GM18861 (cell line): ENCODE results near the gene KLHDC8B.
"Not testable (repeated sequence)": the region's sequence is repeated elsewhere in the genome, so short reads cannot be mapped to it uniquely, and the experiment has no call there.

ENCODE experiments used
- ATAC-seq: cut with Tn5 transposase; IDR thresholded peaks from one replicate; pipeline ENCODE4 v1.9.1; 2021; ENCODE audit not compliant: unreplicated experiment

The KLHDC8B gene

GRCh38 chr3:49181351-49181750, 10.0 kb downstream of the KLHDC8B start:
- ATAC-seq, result no peak

GRCh38 chr3:49182682-49183081, 11.3 kb downstream of the KLHDC8B start:
- no peak for ATAC-seq

- no peak for ATAC-seq
These were observed 12.5 kb downstream of the KLHDC8B start for GRCh38 chr3:49183873-49184272.

GRCh38 chr3:49191741-49192140, 20.3 kb downstream of the KLHDC8B start:
- ATAC-seq, result no peak

GRCh38 chr3:49198161-49198560, 26.8 kb downstream of the KLHDC8B start:
- no peak for ATAC-seq

GRCh38 chr3:49198611-49199230, 27.3 kb downstream of the KLHDC8B start:
- no peak for ATAC-seq

- no peak for ATAC-seq
These were observed 28.0 kb downstream of the KLHDC8B start for GRCh38 chr3:49199239-49199899.

GRCh38 chr3:49199900-49200281, 28.5 kb downstream of the KLHDC8B start:
- ATAC-seq, result no peak

GRCh38 chr3:49213541-49213943, 42.1 kb downstream of the KLHDC8B start:
- no peak for ATAC-seq

- ATAC-seq, result no peak
These were observed 42.6 kb downstream of the KLHDC8B start for GRCh38 chr3:49213998-49214397.

- not testable (repeated sequence) for ATAC-seq
These were observed 45.3 kb downstream of the KLHDC8B start for GRCh38 chr3:49216687-49217086.

- not testable (repeated sequence) for ATAC-seq
These were observed 45.7 kb downstream of the KLHDC8B start for GRCh38 chr3:49217108-49217507.

GRCh38 chr3:49217688-49218470, 46.5 kb downstream of the KLHDC8B start:
- no peak for ATAC-seq

- not testable (repeated sequence) for ATAC-seq
These were observed 47.1 kb downstream of the KLHDC8B start for GRCh38 chr3:49218471-49218989.

GRCh38 chr3:49219132-49219531, 47.7 kb downstream of the KLHDC8B start:
- ATAC-seq, result no peak

GRCh38 chr3:49220985-49221563, 49.7 kb downstream of the KLHDC8B start:
- ATAC-seq, result not testable (repeated sequence)

- no peak for ATAC-seq
These were observed 50.6 kb downstream of the KLHDC8B start for GRCh38 chr3:49222002-49222401.
